HG03432 (cell line): ENCODE data around the gene NDFIP2.

Experiments used
- ATAC-seq: cut with Tn5 transposase; IDR thresholded peaks from one replicate; pipeline ENCODE4 v1.9.1; 2021; ENCODE audit warnings: mild to moderate bottlenecking, moderate library complexity; ENCODE audit not compliant: unreplicated experiment

The NDFIP2 gene

GRCh38 chr13:79480954-79481684 is at the start of gene NDFIP2:
TSS of gene NDFIP2 (plus strand) at chr13:79481155. CDS start at chr13:79481204, 49 bp downstream.
- ATAC-seq: peak; percentile 93

- no peak for ATAC-seq
Observed at GRCh38 chr13:79432086-79432485, 48.9 kb upstream of the NDFIP2 start.

GRCh38 chr13:79432992-79433391 is 48.0 kb upstream of the NDFIP2 start:
- ATAC-seq: no peak

GRCh38 chr13:79434556-79434955 is 46.4 kb upstream of the NDFIP2 start:
- ATAC-seq: no peak

- no peak for ATAC-seq
Observed at GRCh38 chr13:79435561-79435990, 45.4 kb upstream of the NDFIP2 start.

GRCh38 chr13:79439275-79439674 is 41.7 kb upstream of the NDFIP2 start:
- no peak for ATAC-seq

- no peak for ATAC-seq
Observed at GRCh38 chr13:79440958-79441528, 39.9 kb upstream of the NDFIP2 start.

GRCh38 chr13:79442221-79442620 is 38.7 kb upstream of the NDFIP2 start:
- ATAC-seq: no peak

- no peak for ATAC-seq
Observed at GRCh38 chr13:79442706-79443105, 38.2 kb upstream of the NDFIP2 start.

- no peak for ATAC-seq
Observed at GRCh38 chr13:79445968-79446645, 34.8 kb upstream of the NDFIP2 start.

- no peak for ATAC-seq
Observed at GRCh38 chr13:79447141-79447540, 33.8 kb upstream of the NDFIP2 start.

- no peak for ATAC-seq
Observed at GRCh38 chr13:79447741-79448140, 33.2 kb upstream of the NDFIP2 start.

- no peak for ATAC-seq
Observed at GRCh38 chr13:79448413-79448812, 32.5 kb upstream of the NDFIP2 start.

- no peak for ATAC-seq
Observed at GRCh38 chr13:79450110-79450509, 30.8 kb upstream of the NDFIP2 start.

- ATAC-seq: peak; percentile 100
Observed at GRCh38 chr13:79451500-79451962, 29.4 kb upstream of the NDFIP2 start.

- no peak for ATAC-seq
Observed at GRCh38 chr13:79452239-79452913, 28.6 kb upstream of the NDFIP2 start.

- ATAC-seq: no peak
Observed at GRCh38 chr13:79455331-79455730, 25.6 kb upstream of the NDFIP2 start.

- no peak for ATAC-seq
Observed at GRCh38 chr13:79456051-79456450, 24.9 kb upstream of the NDFIP2 start.

- ATAC-seq: peak; percentile 18
Observed at GRCh38 chr13:79456656-79457365, 24.1 kb upstream of the NDFIP2 start.

- ATAC-seq: peak; percentile 59
Observed at GRCh38 chr13:79457390-79457789, 23.6 kb upstream of the NDFIP2 start.

GRCh38 chr13:79457948-79458347 is 23.0 kb upstream of the NDFIP2 start:
- ATAC-seq: peak; percentile 50
